ENCODE results near the gene FRMD4A. TPM values are rescaled to one million over a fixed set of nuclear protein-coding genes. Genes with fewer than 3 reads are reported as not detected.

The FRMD4A gene
- total RNA-seq, 1 experiment from 2014 or later, result 19.6 TPM

- no peak overlapping the region for H3T11ph ChIP-seq (ENCODE audit: low read length)
- no peak overlapping the region for H3K4ac ChIP-seq (ENCODE audit: low read depth, low read length)
- Mint-ChIP-seq H3K27ac (peak overlapping the region; percentile 88 to 98 (median 96)), H3K4me3 (peak overlapping the region in 1 of 2 experiments; percentile 10; a peak in 1 of 5 replicates), H3K4me1 (peaks cover 37 to 39% of the 10 kb centered on the region in 2 experiments), H3K9me3 (no peaks in the 10 kb centered on the region), H3K27me3 (ENCODE audit: low read depth) (no peaks in the 10 kb centered on the region), H3K36me3 (ENCODE audit: insufficient read depth in 1 of 3, low read depth in 3 of 3) (no peaks in the 10 kb centered on the region)
- no peak overlapping the region for H3K23ac ChIP-seq (ENCODE audit: insufficient read length, low read depth, low read length)
- H2AK5ac ChIP-seq (ENCODE audit: insufficient read length, low read length), result no peak overlapping the region
- no peak overlapping the region for H4K8ac ChIP-seq (replicated peaks; ENCODE audit: insufficient read length, low read depth, low read length)
- no CpG with 5 or more reads among the region's 6 CpGs for WGBS (ENCODE audit: extremely low coverage, insufficient read length, low lambda C conversion rate)
- TF ChIP-seq, protein P1, sequence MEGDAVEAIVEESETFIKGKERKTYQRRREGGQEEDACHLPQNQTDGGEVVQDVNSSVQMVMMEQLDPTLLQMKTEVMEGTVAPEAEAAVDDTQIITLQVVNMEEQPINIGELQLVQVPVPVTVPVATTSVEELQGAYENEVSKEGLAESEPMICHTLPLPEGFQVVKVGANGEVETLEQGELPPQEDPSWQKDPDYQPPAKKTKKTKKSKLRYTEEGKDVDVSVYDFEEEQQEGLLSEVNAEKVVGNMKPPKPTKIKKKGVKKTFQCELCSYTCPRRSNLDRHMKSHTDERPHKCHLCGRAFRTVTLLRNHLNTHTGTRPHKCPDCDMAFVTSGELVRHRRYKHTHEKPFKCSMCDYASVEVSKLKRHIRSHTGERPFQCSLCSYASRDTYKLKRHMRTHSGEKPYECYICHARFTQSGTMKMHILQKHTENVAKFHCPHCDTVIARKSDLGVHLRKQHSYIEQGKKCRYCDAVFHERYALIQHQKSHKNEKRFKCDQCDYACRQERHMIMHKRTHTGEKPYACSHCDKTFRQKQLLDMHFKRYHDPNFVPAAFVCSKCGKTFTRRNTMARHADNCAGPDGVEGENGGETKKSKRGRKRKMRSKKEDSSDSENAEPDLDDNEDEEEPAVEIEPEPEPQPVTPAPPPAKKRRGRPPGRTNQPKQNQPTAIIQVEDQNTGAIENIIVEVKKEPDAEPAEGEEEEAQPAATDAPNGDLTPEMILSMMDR (conservative IDR thresholded peaks at IDR 0.05), result no peak
- H3K27ac ChIP-seq (ENCODE audit: insufficient read length, low read depth, low read length), result peak overlapping the region; percentile 80
- H3K27me3 ChIP-seq (ENCODE audit: insufficient read depth, low read length), result no peaks in the 10 kb centered on the region
- H2BK5ac ChIP-seq (ENCODE audit: insufficient read length, low read length), result no peak overlapping the region
- no peak overlapping the region for H3K56ac ChIP-seq (ENCODE audit: insufficient read length, low read depth, low read length)
- no peaks in the 10 kb centered on the region for H3K79me1 ChIP-seq (ENCODE audit: insufficient read depth, low read depth, low read length, poor library complexity, severe bottlenecking)
- no peak overlapping the region for H4K5ac ChIP-seq (ENCODE audit: insufficient read length, low read depth, low read length)
- peak overlapping the region; percentile 5 for H3K4me2 ChIP-seq (ENCODE audit: insufficient read depth, insufficient read length, low read length)
- H4K91ac ChIP-seq (ENCODE audit: insufficient read length, low read depth, low read length), result no peak overlapping the region
- DNase-seq, result peak; percentile 72
- no peak overlapping the region for H2BK15ac ChIP-seq (ENCODE audit: low read depth, low read length)
- no peak overlapping the region for H3K18ac ChIP-seq (ENCODE audit: insufficient read length, low read depth, low read length)
- H3K9ac ChIP-seq (ENCODE audit: extremely low read depth, insufficient read length, low read length), result no peak overlapping the region
- no peak overlapping the region for H2BK12ac ChIP-seq (ENCODE audit: insufficient read length, low read depth, low read length)
- H3K4me1 ChIP-seq (ENCODE audit: insufficient read depth, low read length), result peaks cover 10% of the 10 kb centered on the region
- H3K79me2 ChIP-seq (ENCODE audit: insufficient read depth, low read length), result no peaks in the 10 kb centered on the region
- no peak overlapping the region for H3K14ac ChIP-seq (ENCODE audit: insufficient read depth, low read length)
- no peaks in the 10 kb centered on the region for H3K23me2 ChIP-seq (ENCODE audit: insufficient read length, low read depth, low read length, poor library complexity, severe bottlenecking)
- no peak overlapping the region for H2BK120ac ChIP-seq (ENCODE audit: low read depth, low read length, poor library complexity, severe bottlenecking)
- H2AFZ ChIP-seq (ENCODE audit: low read length), result no peak overlapping the region
- H4K20me1 ChIP-seq (ENCODE audit: control insufficient read depth, insufficient read depth, insufficient read length), result no peaks in the 10 kb centered on the region
- no peaks in the 10 kb centered on the region for H3K9me3 ChIP-seq (ENCODE audit: control insufficient read depth, low read depth, low read length)
- peak overlapping the region; percentile 46 for H2BK20ac ChIP-seq (ENCODE audit: low read depth, low read length, poor library complexity, severe bottlenecking)
These were observed 571.6 kb downstream of the FRMD4A start for GRCh38 chr10:13759168-13759567.

Measured in H9 (cell line).